Measurements from ENCODE around the gene TECTA.

TECTA gene

GRCh38 chr11:121194731-121195596, 93.9 kb downstream of the TECTA start:
- TF ChIP-seq EZH2 (IDR thresholded peaks at IDR 0.05) (no peak), POLR2AphosphoS5 (IDR thresholded peaks at IDR 0.05; ENCODE audit: borderline replicate concordance, low read depth, low read length) (no peak)
- peak; percentile 37 for DNase-seq (ENCODE audit: low read depth, low spot score)
- no peak overlapping the region for H3K4me3 ChIP-seq
- no peak overlapping the region for H3K9ac ChIP-seq (ENCODE audit: insufficient read length)
- no peaks in the 10 kb centered on the region for H3K9me3 ChIP-seq (ENCODE audit: low read depth, low read length)
- H3K36me3 ChIP-seq (ENCODE audit: insufficient read depth, low read length), result no peaks in the 10 kb centered on the region
- no peak overlapping the region for H3K27ac ChIP-seq

- no peaks in the 10 kb centered on the region for H3K36me3 ChIP-seq (ENCODE audit: insufficient read depth, low read length)
- H3K4me3 ChIP-seq, result no peak overlapping the region
- no peaks in the 10 kb centered on the region for H3K9me3 ChIP-seq (ENCODE audit: low read depth, low read length)
- no peak for DNase-seq (ENCODE audit: low read depth, low spot score)
- H3K9ac ChIP-seq (ENCODE audit: insufficient read length), result no peak overlapping the region
- TF ChIP-seq POLR2AphosphoS5 (IDR thresholded peaks at IDR 0.05; ENCODE audit: borderline replicate concordance, low read depth, low read length) (no peak), FOXP2 (optimal IDR thresholded peaks at IDR 0.05; ENCODE audit: control extremely low read depth, extremely low read length, insufficient read depth) (no peak), EZH2 (IDR thresholded peaks at IDR 0.05) (no peak)
- no peak overlapping the region for H3K27ac ChIP-seq
Observed at GRCh38 chr11:121198491-121198890, 97.4 kb downstream of the TECTA start.

GRCh38 chr11:121199516-121199915, 98.5 kb downstream of the TECTA start:
- Histone ChIP-seq H3K4me3 (no peak overlapping the region), H3K9me3 (ENCODE audit: low read depth, low read length) (no peaks in the 10 kb centered on the region), H3K9ac (ENCODE audit: insufficient read length) (no peak overlapping the region), H3K27ac (no peak overlapping the region), H3K36me3 (ENCODE audit: insufficient read depth, low read length) (no peaks in the 10 kb centered on the region)
- TF ChIP-seq FOXP2 (optimal IDR thresholded peaks at IDR 0.05; ENCODE audit: control extremely low read depth, extremely low read length, insufficient read depth) (no peak), EZH2 (IDR thresholded peaks at IDR 0.05) (no peak), POLR2AphosphoS5 (IDR thresholded peaks at IDR 0.05; ENCODE audit: borderline replicate concordance, low read depth, low read length) (no peak)
- DNase-seq (ENCODE audit: low read depth, low spot score), result no peak

GRCh38 chr11:121206810-121207209, 105.8 kb downstream of the TECTA start:
- no peaks in the 10 kb centered on the region for H3K36me3 ChIP-seq (ENCODE audit: insufficient read depth, low read length)
- no peak overlapping the region for H3K9ac ChIP-seq (ENCODE audit: insufficient read length)
- no peak for TF ChIP-seq EZH2 (IDR thresholded peaks at IDR 0.05)
- TF ChIP-seq POLR2AphosphoS5 (IDR thresholded peaks at IDR 0.05; ENCODE audit: borderline replicate concordance, low read depth, low read length), result no peak
- TF ChIP-seq FOXP2 (optimal IDR thresholded peaks at IDR 0.05; ENCODE audit: control extremely low read depth, extremely low read length, insufficient read depth), result no peak
- no peaks in the 10 kb centered on the region for H3K9me3 ChIP-seq (ENCODE audit: low read depth, low read length)
- no peak overlapping the region for H3K27ac ChIP-seq
- no peak for DNase-seq (ENCODE audit: low read depth, low spot score)
- H3K4me3 ChIP-seq, result no peak overlapping the region

GRCh38 chr11:121207485-121208115, 106.6 kb downstream of the TECTA start:
- H3K9ac ChIP-seq (ENCODE audit: insufficient read length), result no peak overlapping the region
- H3K4me3 ChIP-seq, result no peak overlapping the region
- no peaks in the 10 kb centered on the region for H3K9me3 ChIP-seq (ENCODE audit: low read depth, low read length)
- no peak for DNase-seq (ENCODE audit: low read depth, low spot score)
- H3K36me3 ChIP-seq (ENCODE audit: insufficient read depth, low read length), result no peaks in the 10 kb centered on the region
- TF ChIP-seq POLR2AphosphoS5 (IDR thresholded peaks at IDR 0.05; ENCODE audit: borderline replicate concordance, low read depth, low read length), result no peak
- TF ChIP-seq EZH2 (IDR thresholded peaks at IDR 0.05), result no peak
- no peak for TF ChIP-seq FOXP2 (optimal IDR thresholded peaks at IDR 0.05; ENCODE audit: control extremely low read depth, extremely low read length, insufficient read depth)
- H3K27ac ChIP-seq, result no peak overlapping the region

- H3K27ac ChIP-seq, result no peak overlapping the region
- H3K36me3 ChIP-seq (ENCODE audit: insufficient read depth, low read length), result no peaks in the 10 kb centered on the region
- H3K4me3 ChIP-seq, result no peak overlapping the region
- H3K9ac ChIP-seq (ENCODE audit: insufficient read length), result no peak overlapping the region
- H3K9me3 ChIP-seq (ENCODE audit: low read depth, low read length), result no peaks in the 10 kb centered on the region
- TF ChIP-seq EZH2 (IDR thresholded peaks at IDR 0.05) (no peak), POLR2AphosphoS5 (IDR thresholded peaks at IDR 0.05; ENCODE audit: borderline replicate concordance, low read depth, low read length) (no peak), FOXP2 (optimal IDR thresholded peaks at IDR 0.05; ENCODE audit: control extremely low read depth, extremely low read length, insufficient read depth) (no peak)
- DNase-seq (ENCODE audit: low read depth, low spot score), result no peak
Observed at GRCh38 chr11:121210445-121211080, 109.5 kb downstream of the TECTA start.

- no peak for TF ChIP-seq EZH2 (IDR thresholded peaks at IDR 0.05)
- no peak for TF ChIP-seq FOXP2 (optimal IDR thresholded peaks at IDR 0.05; ENCODE audit: control extremely low read depth, extremely low read length, insufficient read depth)
- no peak for TF ChIP-seq POLR2AphosphoS5 (IDR thresholded peaks at IDR 0.05; ENCODE audit: borderline replicate concordance, low read depth, low read length)
- Histone ChIP-seq H3K36me3 (ENCODE audit: insufficient read depth, low read length) (no peaks in the 10 kb centered on the region), H3K9ac (ENCODE audit: insufficient read length) (no peak overlapping the region)
Observed at GRCh38 chr11:121211626-121212025, 110.6 kb downstream of the TECTA start.

More at GRCh38 chr11:121211626-121212025, 110.6 kb downstream of the TECTA start:
- no peak overlapping the region for H3K4me3 ChIP-seq
- DNase-seq (ENCODE audit: low read depth, low spot score), result no peak
- H3K9me3 ChIP-seq (ENCODE audit: low read depth, low read length), result no peaks in the 10 kb centered on the region
- H3K27ac ChIP-seq, result no peak overlapping the region

Data from SK-N-MC (cell line).